SK-N-MC (cell line): Measurements from ENCODE around the gene ANTXR1.

ENCODE experiments used
- DNase-seq: peaks from one replicate; pipeline ENCODE4 v3.0.0-alpha.2; 2011; ENCODE audit warnings: low read depth, low spot score
- H3K27ac ChIP-seq: fragments of 200-600 bp; sonication (generic); 2 replicates; pipeline ENCODE4 v1.5.1; 2016; ENCODE audit warnings: mixed run types
- H3K36me3 ChIP-seq: fragments of 200-600 bp; sonication (generic); 2 replicates; pipeline ENCODE4 v1.6.1; 2017; ENCODE audit warnings: antibody characterized with exemption, low read length, mixed read lengths; ENCODE audit not compliant: insufficient read depth
- H3K4me3 ChIP-seq: fragments of 200-600 bp; sonication (generic); 2 replicates; pipeline ENCODE4 v1.5.1; 2016
- H3K9ac ChIP-seq: fragments of 200-600 bp; sonication (generic); 2 replicates; pipeline ENCODE4 v1.8.0; 2017; ENCODE audit warnings: mixed run types, mixed read lengths; ENCODE audit not compliant: insufficient read length
- H3K9me3 ChIP-seq: fragments of 200-600 bp; sonication (generic); 2 replicates; pipeline ENCODE4 v1.6.1; 2017; ENCODE audit warnings: low read depth, mild to moderate bottlenecking, antibody characterized with exemption, low read length, moderate library complexity, mixed read lengths
- EZH2 ChIP-seq: fragments of 200-600 bp; sonication (generic); IDR thresholded peaks from one replicate; pipeline ENCODE4 v1.6.1; 2017; ENCODE audit warnings: antibody characterized with exemption
- FOXP2 ChIP-seq: optimal IDR thresholded peaks from 2 replicates; pipeline ENCODE3; 2011; ENCODE audit warnings: mild to moderate bottlenecking, moderate library complexity; ENCODE audit not compliant: insufficient read depth; ENCODE audit errors: extremely low read length, control extremely low read depth
- POLR2AphosphoS5 ChIP-seq: IDR thresholded peaks from 2 replicates; pipeline ENCODE4 v1.6.1; 2012; ENCODE audit warnings: mild to moderate bottlenecking, low read depth, low read length, borderline replicate concordance

Gene ANTXR1

DNA sequence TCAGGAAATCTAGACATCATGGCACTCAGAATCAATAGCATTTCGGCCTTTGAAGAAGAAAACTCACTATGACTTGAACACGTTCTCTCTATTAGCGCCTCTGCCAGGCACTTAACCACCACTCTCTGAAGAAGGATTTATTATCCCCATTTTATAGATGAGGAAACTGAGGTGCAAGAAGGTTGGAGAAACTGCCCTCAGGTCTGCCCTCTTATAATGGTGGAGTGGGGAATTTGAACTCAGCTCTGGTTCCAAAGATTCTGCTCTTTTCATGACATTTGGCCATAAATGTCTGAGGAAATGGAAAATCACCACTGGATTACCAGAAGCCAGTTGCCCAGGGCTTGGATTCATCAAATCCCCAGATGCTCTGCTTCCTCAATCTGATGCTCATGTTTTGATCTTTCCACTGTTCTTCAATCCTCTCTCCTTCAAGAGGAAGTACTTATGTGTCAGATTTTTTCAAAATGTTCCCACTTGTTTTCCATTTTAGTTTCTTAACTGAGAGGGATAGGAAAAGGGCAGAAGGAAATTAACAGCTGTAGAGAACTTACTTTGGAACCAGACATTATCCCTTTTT is 68.1 kb downstream of the ANTXR1 start:
- Histone ChIP-seq H3K9ac (no peak overlapping the region), H3K4me3 (no peak overlapping the region), H3K27ac (no peak overlapping the region), H3K36me3 (peaks cover 35% of the 10 kb centered on the region), H3K9me3 (no peaks in the 10 kb centered on the region)
- DNase-seq: no peak
- TF ChIP-seq POLR2AphosphoS5 (no peak), EZH2 (no peak), FOXP2 (no peak)

DNA sequence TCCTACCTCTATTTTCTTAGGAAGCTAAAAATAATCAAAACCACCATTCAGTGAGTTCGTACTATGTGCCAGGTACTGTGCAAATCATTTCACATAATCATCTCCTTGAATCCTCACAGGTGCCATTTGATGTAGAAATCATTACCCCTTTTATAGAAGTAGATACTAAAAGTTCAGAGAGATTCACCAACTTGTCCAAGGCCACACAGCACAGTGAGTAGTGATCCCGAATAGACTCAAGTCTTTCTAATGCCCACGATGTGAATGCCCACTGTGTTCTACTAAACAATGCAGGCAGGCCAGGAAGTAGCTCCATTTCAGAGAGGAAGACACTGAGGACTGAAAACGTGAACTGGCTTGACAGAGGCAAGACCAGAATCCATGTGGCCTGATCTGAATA is 68.8 kb downstream of the ANTXR1 start:
- H3K27ac ChIP-seq: no peak overlapping the region; the same call in 1 of the 2 replicates
- H3K9ac ChIP-seq: no peak overlapping the region
- no peaks in the 10 kb centered on the region for H3K9me3 ChIP-seq
- no peak overlapping the region for H3K4me3 ChIP-seq
- TF ChIP-seq EZH2 (no peak), POLR2AphosphoS5 (no peak), FOXP2 (no peak)
- peaks cover 29% of the 10 kb centered on the region for H3K36me3 ChIP-seq
- no peak for DNase-seq

DNA sequence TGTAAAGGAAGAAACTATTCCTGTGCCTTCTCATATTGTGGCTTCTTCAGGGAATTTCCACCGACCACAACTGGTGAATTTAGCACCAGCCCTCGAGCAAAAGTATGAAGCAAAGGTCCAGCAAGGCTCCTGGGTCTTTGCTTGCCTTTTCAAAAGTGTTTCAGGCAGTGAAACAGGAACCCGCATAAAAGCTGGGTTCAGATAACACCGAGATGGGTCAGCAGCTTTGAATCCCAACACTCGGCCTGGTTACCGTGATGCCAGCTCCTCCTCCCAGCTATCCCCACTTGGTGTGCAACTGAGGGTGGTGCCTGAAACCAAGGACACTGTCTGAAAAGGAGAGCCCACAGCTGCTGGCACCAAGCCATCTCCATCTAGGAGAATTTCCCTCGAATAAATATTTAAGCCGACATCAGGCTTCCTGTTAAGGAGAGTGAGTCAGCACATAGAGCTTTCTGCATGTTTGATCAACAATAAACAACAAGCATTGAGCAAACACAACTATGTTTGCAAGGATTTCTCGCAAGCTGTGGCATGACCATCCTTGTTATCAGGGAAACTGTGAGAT is 69.5 kb downstream of the ANTXR1 start:
- Histone ChIP-seq H3K9ac (no peak overlapping the region), H3K27ac (peak overlapping the region; percentile 84), H3K9me3 (no peaks in the 10 kb centered on the region), H3K36me3 (peaks cover 22% of the 10 kb centered on the region), H3K4me3 (no peak overlapping the region)
- peak; percentile 61 for DNase-seq
- TF ChIP-seq POLR2AphosphoS5 (peak; percentile 23; the same call in 1 of the 2 replicates), EZH2 (no peak), FOXP2 (peak; percentile 94)

DNA sequence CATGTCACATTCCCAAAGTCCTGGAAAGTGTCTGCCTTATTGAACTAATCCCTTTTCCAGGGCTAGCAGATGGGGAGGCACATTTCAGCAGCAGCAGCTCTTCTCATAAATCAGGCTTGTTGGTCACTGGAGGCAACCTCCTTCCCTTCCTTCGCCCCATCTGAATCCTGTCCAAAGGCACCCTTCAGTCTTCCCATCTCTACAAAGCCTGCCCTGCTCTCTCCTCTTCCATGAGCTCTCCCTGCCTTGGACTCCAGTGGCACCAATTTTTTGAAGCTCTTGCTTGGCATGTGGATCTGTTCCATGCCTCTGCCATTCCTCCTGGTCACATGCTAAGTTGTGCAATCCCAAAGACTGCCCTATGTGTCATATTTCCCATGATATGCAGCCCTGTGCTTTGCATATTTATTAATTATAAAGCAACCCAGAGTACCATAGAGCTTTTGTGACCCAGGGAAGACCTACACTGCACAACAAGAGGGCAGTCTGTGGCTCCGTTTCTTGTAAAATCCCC is 70.3 kb downstream of the ANTXR1 start:
- DNase-seq: no peak
- Histone ChIP-seq H3K4me3 (peak overlapping the region; percentile 0), H3K9ac (no peak overlapping the region), H3K36me3 (peaks cover 14% of the 10 kb centered on the region), H3K27ac (peak overlapping the region; percentile 84), H3K9me3 (no peaks in the 10 kb centered on the region)
- no peak for TF ChIP-seq POLR2AphosphoS5
- no peak for TF ChIP-seq EZH2
- TF ChIP-seq FOXP2: no peak

DNA sequence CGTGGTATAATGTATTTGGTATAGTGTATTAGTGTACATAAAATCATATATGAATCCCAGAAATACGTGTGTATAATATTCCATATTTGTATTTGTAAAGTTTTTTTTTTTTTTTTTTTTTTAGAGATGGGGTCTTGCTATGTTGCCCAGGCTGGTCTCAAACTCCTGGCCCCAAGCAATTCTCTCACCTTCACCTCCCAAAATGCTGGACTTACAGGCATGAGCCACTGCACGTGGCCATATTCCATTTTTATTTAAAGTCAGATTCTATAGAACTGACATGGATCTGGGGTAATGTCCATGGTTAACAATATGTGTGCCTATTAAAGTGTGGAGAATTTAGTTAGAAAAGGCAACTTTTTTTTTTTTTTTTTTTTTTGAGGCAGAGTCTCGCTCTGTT is 71.5 kb downstream of the ANTXR1 start:
- peak overlapping the region; percentile 84 for H3K27ac ChIP-seq
- H3K9ac ChIP-seq: no peak overlapping the region
- peaks cover 13% of the 10 kb centered on the region for H3K36me3 ChIP-seq
- DNase-seq: no peak
- no peaks in the 10 kb centered on the region for H3K9me3 ChIP-seq
- H3K4me3 ChIP-seq: no peak overlapping the region
- no peak for TF ChIP-seq POLR2AphosphoS5
- TF ChIP-seq EZH2: no peak

DNA sequence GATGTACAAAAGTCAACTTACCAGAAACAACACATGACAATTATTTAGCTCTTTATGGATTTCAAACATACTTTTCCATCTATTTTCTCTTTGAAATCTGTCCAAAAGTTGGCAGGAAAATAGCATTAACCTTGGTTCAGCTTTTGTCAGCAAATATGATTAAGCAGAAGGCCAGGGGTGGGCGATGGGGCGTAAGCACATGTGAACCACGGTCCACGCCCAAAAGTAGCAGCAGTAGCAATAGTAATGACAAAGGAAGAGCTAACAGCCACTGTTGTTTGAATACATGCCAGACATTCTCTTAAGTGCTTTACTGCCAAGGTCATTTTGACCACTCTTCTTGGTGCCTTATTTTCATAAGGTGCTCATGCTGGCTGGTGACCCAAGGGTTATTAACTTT is 73.5 kb downstream of the ANTXR1 start:
- no peak for DNase-seq
- H3K27ac ChIP-seq: peak overlapping the region; percentile 66

DNA sequence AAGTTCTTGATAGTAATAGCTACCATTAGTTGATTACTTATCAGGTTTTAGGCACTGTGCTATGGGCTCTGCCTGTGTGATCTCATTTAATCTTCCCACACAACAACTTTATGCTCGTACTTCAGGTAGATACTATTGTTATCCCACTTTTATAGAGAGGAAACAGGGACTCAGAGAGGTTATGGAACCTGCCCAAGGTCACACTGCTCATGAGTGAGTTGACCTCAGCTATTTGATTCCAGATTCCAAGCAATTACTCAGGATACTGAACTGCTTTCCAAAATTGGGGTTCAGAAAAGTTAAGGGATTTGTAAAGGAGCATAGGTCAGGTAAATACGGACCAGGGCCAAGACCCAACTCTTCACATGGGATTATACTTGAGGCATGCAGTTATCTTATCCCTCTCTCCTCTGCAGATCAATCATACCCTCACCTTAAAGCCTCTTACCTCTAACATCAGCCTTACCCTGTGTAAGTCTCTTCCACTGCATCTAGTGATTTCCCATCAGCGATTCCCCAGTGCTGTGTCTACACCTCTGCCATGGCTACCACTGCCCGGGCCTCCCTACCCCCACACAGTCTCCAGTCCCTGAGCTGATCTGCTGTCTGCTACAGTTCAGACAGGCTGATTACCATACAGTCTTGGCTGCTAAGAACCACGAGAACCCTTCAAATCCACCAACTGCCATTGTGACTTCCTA is 74.4 kb downstream of the ANTXR1 start:
- H3K4me3 ChIP-seq: peak overlapping the region; percentile 44
- no peak for DNase-seq
- H3K9ac ChIP-seq: no peak overlapping the region
- H3K9me3 ChIP-seq: no peaks in the 10 kb centered on the region
- TF ChIP-seq FOXP2: no peak
- no peak for TF ChIP-seq EZH2
- no peak for TF ChIP-seq POLR2AphosphoS5
- H3K27ac ChIP-seq: peak overlapping the region; percentile 77
- H3K36me3 ChIP-seq: peaks cover 16% of the 10 kb centered on the region

More for the DNA sequence above, 73.5 kb downstream of the ANTXR1 start:
- TF ChIP-seq POLR2AphosphoS5 (no peak), FOXP2 (no peak), EZH2 (no peak)
- Histone ChIP-seq H3K9ac (no peak overlapping the region), H3K9me3 (no peaks in the 10 kb centered on the region), H3K4me3 (no peak overlapping the region), H3K36me3 (peaks cover 19% of the 10 kb centered on the region)

DNA sequence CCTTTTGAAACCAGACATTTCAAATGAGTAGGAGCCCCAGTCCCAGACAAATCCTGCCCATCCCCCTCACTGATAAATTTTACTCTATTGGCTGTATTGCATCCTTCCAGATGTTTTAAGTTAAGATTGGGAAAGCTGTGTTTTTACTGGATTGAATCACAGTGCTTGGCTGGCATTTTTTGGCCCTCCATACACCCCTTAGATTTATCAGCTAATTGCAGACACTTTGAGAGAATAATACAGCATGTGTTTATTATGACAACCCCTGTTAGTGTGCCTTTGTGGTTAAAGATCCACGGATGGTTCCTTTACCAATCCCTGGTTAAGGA is 74.9 kb downstream of the ANTXR1 start:
- peaks cover 14% of the 10 kb centered on the region for H3K36me3 ChIP-seq
- peak; percentile 40; the same call in 1 of the 2 replicates for TF ChIP-seq POLR2AphosphoS5
- TF ChIP-seq EZH2: no peak
- peak; percentile 17 for TF ChIP-seq FOXP2
- no peak for DNase-seq
- peak overlapping the region; percentile 44 for H3K4me3 ChIP-seq
- H3K9ac ChIP-seq: no peak overlapping the region
- H3K9me3 ChIP-seq: no peaks in the 10 kb centered on the region
- H3K27ac ChIP-seq: peak overlapping the region; percentile 77

DNA sequence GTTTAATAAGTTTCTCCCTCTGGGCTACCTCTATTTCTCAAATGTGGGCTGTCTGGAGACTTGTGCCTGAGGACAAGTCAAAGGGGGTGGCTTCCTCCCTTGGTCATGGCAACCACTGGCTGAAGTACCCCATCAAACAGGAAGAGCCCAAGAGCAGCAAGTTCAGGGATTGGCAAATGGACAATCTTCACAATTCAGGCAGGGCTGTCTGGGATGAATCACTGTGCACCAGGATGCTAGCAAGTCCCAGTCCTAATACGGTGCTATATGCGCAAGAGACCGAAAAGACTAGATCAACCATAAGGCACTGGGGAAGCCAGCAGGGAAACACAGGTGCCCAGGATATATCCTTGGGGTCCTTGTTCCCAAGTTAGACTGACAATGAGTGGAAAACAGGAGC is 75.5 kb downstream of the ANTXR1 start:
- H3K9ac ChIP-seq: no peak overlapping the region
- peaks cover 14% of the 10 kb centered on the region for H3K36me3 ChIP-seq
- peak overlapping the region; percentile 77; the same call in 1 of the 2 replicates for H3K27ac ChIP-seq
- TF ChIP-seq EZH2 (no peak), POLR2AphosphoS5 (no peak), FOXP2 (no peak)
- no peak for DNase-seq
- no peak overlapping the region for H3K4me3 ChIP-seq
- no peaks in the 10 kb centered on the region for H3K9me3 ChIP-seq
